ENCODE data around the gene SDK2.

GRCh38 chr17:73331060-73331459 lies 313.2 kb downstream of the SDK2 start:
- TF ChIP-seq CTCF (IDR thresholded peaks at IDR 0.05) (no peak), POLR2A (IDR thresholded peaks at IDR 0.05) (no peak)
